Measurements from ENCODE around the gene ANKRD10.

Gene ANKRD10

GRCh38 chr13:110887597-110888333, 27.1 kb downstream of the ANKRD10 start:
- in situ Hi-C loops (cut with MboI; ENCODE audit: low sequenced_read_pairs): no loop called here

- in situ Hi-C loops (cut with MboI; ENCODE audit: low sequenced_read_pairs): no loop called here
These were observed 27.8 kb downstream of the ANKRD10 start for GRCh38 chr13:110886870-110887596.

- in situ Hi-C loops (cut with MboI; ENCODE audit: low sequenced_read_pairs): no loop called here
These were observed 28.7 kb downstream of the ANKRD10 start for GRCh38 chr13:110885966-110886869.

- in situ Hi-C loops (cut with MboI; ENCODE audit: low sequenced_read_pairs): no loop called here
These were observed 29.4 kb downstream of the ANKRD10 start for GRCh38 chr13:110885516-110885915.

GRCh38 chr13:110884517-110884916, 30.4 kb downstream of the ANKRD10 start:
- in situ Hi-C loops (cut with MboI; ENCODE audit: low sequenced_read_pairs): no loop called here

- in situ Hi-C loops (cut with MboI; ENCODE audit: low sequenced_read_pairs): no loop called here
These were observed 31.3 kb downstream of the ANKRD10 start for GRCh38 chr13:110883542-110883941.

- in situ Hi-C loops (cut with MboI; ENCODE audit: low sequenced_read_pairs): no loop called here
These were observed 31.9 kb downstream of the ANKRD10 start for GRCh38 chr13:110882972-110883371.

- in situ Hi-C loops (cut with MboI; ENCODE audit: low sequenced_read_pairs): no loop called here
These were observed 32.8 kb downstream of the ANKRD10 start for GRCh38 chr13:110881839-110882627.

- in situ Hi-C loops (cut with MboI; ENCODE audit: low sequenced_read_pairs): no loop called here
These were observed 34.2 kb downstream of the ANKRD10 start for GRCh38 chr13:110880627-110881026.

- in situ Hi-C loops (cut with MboI; ENCODE audit: low sequenced_read_pairs): no loop called here
These were observed 35.4 kb downstream of the ANKRD10 start for GRCh38 chr13:110879482-110879881.

- in situ Hi-C loops (cut with MboI; ENCODE audit: low sequenced_read_pairs): no loop called here
These were observed 37.1 kb downstream of the ANKRD10 start for GRCh38 chr13:110877737-110878258.

- in situ Hi-C loops (cut with MboI; ENCODE audit: low sequenced_read_pairs): no loop called here
These were observed 38.3 kb downstream of the ANKRD10 start for GRCh38 chr13:110876609-110877008.

- in situ Hi-C loops (cut with MboI; ENCODE audit: low sequenced_read_pairs): no loop called here
These were observed 39.6 kb downstream of the ANKRD10 start for GRCh38 chr13:110875241-110875640.

GRCh38 chr13:110874508-110874960, 40.3 kb downstream of the ANKRD10 start:
- in situ Hi-C loops (cut with MboI; ENCODE audit: low sequenced_read_pairs): no loop called here

- in situ Hi-C loops (cut with MboI; ENCODE audit: low sequenced_read_pairs): no loop called here
These were observed 41.0 kb downstream of the ANKRD10 start for GRCh38 chr13:110873639-110874507.

- in situ Hi-C loops (cut with MboI; ENCODE audit: low sequenced_read_pairs): no loop called here
These were observed 41.9 kb downstream of the ANKRD10 start for GRCh38 chr13:110872768-110873638.

GRCh38 chr13:110872034-110872767, 42.7 kb downstream of the ANKRD10 start:
- in situ Hi-C loops (cut with MboI; ENCODE audit: low sequenced_read_pairs): no loop called here

All from HL-60/S4 (cell line).